ENCODE results near the gene CLDN4. TPM values are rescaled to one million over a fixed set of nuclear protein-coding genes. Genes with fewer than 3 reads are reported as not detected.

CLDN4 gene
- total RNA-seq, 6 donors from 2014 or later, result 88.0 to 231 (median 169) TPM

- TF ChIP-seq, protein P1, sequence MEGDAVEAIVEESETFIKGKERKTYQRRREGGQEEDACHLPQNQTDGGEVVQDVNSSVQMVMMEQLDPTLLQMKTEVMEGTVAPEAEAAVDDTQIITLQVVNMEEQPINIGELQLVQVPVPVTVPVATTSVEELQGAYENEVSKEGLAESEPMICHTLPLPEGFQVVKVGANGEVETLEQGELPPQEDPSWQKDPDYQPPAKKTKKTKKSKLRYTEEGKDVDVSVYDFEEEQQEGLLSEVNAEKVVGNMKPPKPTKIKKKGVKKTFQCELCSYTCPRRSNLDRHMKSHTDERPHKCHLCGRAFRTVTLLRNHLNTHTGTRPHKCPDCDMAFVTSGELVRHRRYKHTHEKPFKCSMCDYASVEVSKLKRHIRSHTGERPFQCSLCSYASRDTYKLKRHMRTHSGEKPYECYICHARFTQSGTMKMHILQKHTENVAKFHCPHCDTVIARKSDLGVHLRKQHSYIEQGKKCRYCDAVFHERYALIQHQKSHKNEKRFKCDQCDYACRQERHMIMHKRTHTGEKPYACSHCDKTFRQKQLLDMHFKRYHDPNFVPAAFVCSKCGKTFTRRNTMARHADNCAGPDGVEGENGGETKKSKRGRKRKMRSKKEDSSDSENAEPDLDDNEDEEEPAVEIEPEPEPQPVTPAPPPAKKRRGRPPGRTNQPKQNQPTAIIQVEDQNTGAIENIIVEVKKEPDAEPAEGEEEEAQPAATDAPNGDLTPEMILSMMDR (IDR thresholded peaks at IDR 0.05), result no peak
- TF ChIP-seq POLR2A (IDR thresholded peaks at IDR 0.05) (no peak), EP300 (IDR thresholded peaks at IDR 0.05) (no peak), POLR2AphosphoS5 (IDR thresholded peaks at IDR 0.05) (no peak)
- 50 to 66% methylated on average over 11 to 13 of the region's 13 CpGs for WGBS, 2 donors
- Histone ChIP-seq H3K9me3 (no peaks in the 10 kb centered on the region), H3K27ac (peak overlapping the region; percentile 70 to 89 (median 76)), H3K27me3 (no peaks in the 10 kb centered on the region), H3K4me3 (no peak overlapping the region), H3K4me1 (peaks cover 29 to 37% (median 32%) of the 10 kb centered on the region in 4 donors), H3K36me3 (no peaks in the 10 kb centered on the region)
- no peak for DNase-seq
- ATAC-seq (ENCODE audit: low FRiP score in 2 of 2), result no peak
Measured at GRCh38 chr7:73880755-73881328, 50.0 kb downstream of the CLDN4 start.

- no peak for DNase-seq
- 35 to 53% methylated on average over 4 to 5 of the region's 5 CpGs for WGBS, 2 donors
- TF ChIP-seq POLR2AphosphoS5 (IDR thresholded peaks at IDR 0.05) (peak in 1 of 2 donors; percentile 51), EP300 (IDR thresholded peaks at IDR 0.05) (no peak)
- H3K27me3 ChIP-seq, result no peaks in the 10 kb centered on the region
- H3K36me3 ChIP-seq, result no peaks in the 10 kb centered on the region
- H3K27ac ChIP-seq, result peak overlapping the region; percentile 70 to 89 (median 76)
- no peak for ATAC-seq (ENCODE audit: low FRiP score in 2 of 2)
- peaks cover 36 to 43% (median 37%) of the 10 kb centered on the region in 4 donors for H3K4me1 ChIP-seq
- no peak overlapping the region for H3K4me3 ChIP-seq
- no peaks in the 10 kb centered on the region for H3K9me3 ChIP-seq
Measured at GRCh38 chr7:73881352-73882046, 50.7 kb downstream of the CLDN4 start.

GRCh38 chr7:73882047-73882402 is 51.2 kb downstream of the CLDN4 start:
- no peak for ATAC-seq (ENCODE audit: low FRiP score in 2 of 2)
- Histone ChIP-seq H3K4me1 (peaks cover 41 to 48% (median 42%) of the 10 kb centered on the region in 4 donors), H3K36me3 (no peaks in the 10 kb centered on the region), H3K27ac (peak overlapping the region; percentile 66 to 89 (median 71)), H3K9me3 (no peaks in the 10 kb centered on the region), H3K4me3 (no peak overlapping the region), H3K27me3 (no peaks in the 10 kb centered on the region)
- TF ChIP-seq POLR2A (IDR thresholded peaks at IDR 0.05) (no peak), POLR2AphosphoS5 (IDR thresholded peaks at IDR 0.05) (no peak), EP300 (IDR thresholded peaks at IDR 0.05) (no peak)
- TF ChIP-seq, protein P1 (IDR thresholded peaks at IDR 0.05), result no peak
- 73 to 81% methylated on average over 3 of the region's 3 CpGs for WGBS, 2 donors
- no peak for DNase-seq

Other genes starting within 250 kb of the CLDN4 start
- gene MLXIPL, start 206.5 kb upstream of the CLDN4 start, total RNA-seq, result 10 to 100 TPM in 5 of 6 donors, 1 to 10 TPM in 1; 8.1 to 39.8 (median 14.4) TPM
- 1 to 10 TPM; 1.0 to 4.3 (median 1.5) TPM for gene VPS37D, start 163.2 kb upstream of the CLDN4 start, total RNA-seq
- 10 to 100 TPM in 4 of 6 donors, 1 to 10 TPM in 2; 6.9 to 13.1 (median 10.3) TPM for gene DNAJC30, start 147.5 kb upstream of the CLDN4 start, total RNA-seq
- gene BUD23, start 147.4 kb upstream of the CLDN4 start, total RNA-seq, result 10 to 100 TPM; 19.9 to 52.3 (median 48.8) TPM
- 10 to 100 TPM in 2 of 6 donors, 1 to 10 TPM in 4; 4.1 to 16.9 (median 5.9) TPM for gene STX1A, start 111.3 kb upstream of the CLDN4 start, total RNA-seq
- gene ABHD11, start 92.2 kb upstream of the CLDN4 start, total RNA-seq, result 10 to 100 TPM; 13.6 to 35.3 (median 28.2) TPM
- gene CLDN3, start 60.7 kb upstream of the CLDN4 start, total RNA-seq, result 10 to 100 TPM; 21.9 to 95.0 (median 43.9) TPM
- 10 to 100 TPM in 2 of 6 donors, 1 to 10 TPM in 4; 3.0 to 23.0 (median 7.2) TPM for gene METTL27, start 11.5 kb downstream of the CLDN4 start, total RNA-seq
- gene TMEM270, start 30.2 kb downstream of the CLDN4 start, total RNA-seq, result not detected
- 100 to 1,000 TPM in 5 of 6 donors, 10 to 100 TPM in 1; 24.4 to 582 (median 229) TPM for gene ELN, start 197.2 kb downstream of the CLDN4 start, total RNA-seq